Activated CD8-positive, alpha-beta memory T cell treated with anti-CD3 and anti-CD28 coated beads, Interleukin-2, amount 50 U/mL, for 1 hour (primary cell): ENCODE data around the gene RNF130.
"Not testable (repeated sequence)": the region's sequence is repeated elsewhere in the genome, so short reads cannot be mapped to it uniquely, and the experiment has no call there.

Experiments
- DNase-seq: peaks from one replicate; pipeline ENCODE4 v3.0.0-alpha.2; 2020; ENCODE audit errors: extremely low read depth

RNF130 gene

DNA sequence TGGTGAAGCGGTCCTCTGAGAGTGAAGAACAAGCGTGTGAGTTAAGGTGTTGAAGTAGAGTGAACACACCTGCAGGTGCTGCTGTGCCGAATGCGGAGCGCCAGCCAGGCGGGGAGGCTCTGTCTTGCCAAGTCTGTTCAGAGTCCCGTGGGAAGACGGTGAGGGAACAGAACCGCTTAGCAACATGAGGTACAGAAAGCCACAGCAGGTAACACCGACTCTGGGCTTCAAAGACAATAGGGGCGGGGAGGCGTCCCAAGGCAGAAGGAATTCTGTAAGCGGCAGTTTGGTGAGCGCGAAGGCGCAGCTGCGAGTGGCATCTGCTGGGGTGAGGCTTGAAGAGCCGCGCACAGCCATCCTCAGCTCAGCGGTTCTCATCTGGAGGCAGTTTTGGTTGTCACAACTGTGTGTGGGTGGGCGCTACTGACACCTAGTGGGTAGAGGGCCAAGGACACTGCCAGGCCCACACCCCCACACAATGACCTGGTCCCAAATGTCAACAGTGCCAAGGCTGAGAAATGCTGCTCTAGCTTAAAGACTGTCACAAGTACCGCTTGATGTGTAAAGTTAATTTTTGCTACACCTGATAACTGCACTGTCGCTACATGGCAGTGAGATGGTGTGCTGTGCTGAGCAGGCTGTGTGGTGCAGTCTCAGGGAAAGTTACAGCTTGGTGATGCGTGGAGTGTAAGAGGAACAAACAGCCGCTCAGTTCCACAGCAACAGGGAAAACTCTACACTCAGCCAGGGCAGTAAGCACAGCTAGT, 96.4 kb downstream of the RNF130 start:
- no peak for DNase-seq

DNA sequence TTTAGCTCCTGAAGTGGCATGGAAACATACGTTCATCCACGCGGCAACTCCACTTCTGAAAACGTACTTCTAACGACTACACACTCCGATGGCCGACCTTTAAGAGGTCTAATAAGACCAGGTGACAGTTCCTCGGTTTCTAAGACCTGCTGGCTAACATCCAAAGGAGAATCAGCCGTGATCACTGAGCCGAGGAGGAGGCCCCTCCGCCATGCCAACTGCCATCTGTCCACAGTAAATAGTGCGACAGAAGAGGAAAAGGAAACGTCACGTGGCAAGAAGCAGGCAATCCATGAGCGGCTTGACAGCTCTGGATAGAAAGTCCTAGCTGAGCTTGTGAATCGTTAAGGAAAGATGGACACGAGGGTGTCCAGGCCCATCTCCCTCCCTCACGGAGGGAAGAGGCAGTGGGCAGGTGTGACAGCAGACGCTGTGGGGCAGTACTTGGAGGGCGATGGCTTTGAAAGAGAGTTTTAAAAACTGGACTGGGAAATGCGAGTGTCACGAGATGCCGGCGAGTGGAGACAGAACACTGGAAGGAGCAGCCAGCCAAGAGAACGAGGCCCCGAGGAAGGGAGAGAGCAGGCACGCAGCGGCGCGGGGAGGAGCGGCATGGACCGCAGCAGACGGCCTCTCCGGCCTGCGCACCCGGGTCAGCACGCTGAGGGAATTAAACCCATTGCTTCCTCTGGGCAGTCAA, 97.2 kb downstream of the RNF130 start:
- DNase-seq, result no peak

DNA sequence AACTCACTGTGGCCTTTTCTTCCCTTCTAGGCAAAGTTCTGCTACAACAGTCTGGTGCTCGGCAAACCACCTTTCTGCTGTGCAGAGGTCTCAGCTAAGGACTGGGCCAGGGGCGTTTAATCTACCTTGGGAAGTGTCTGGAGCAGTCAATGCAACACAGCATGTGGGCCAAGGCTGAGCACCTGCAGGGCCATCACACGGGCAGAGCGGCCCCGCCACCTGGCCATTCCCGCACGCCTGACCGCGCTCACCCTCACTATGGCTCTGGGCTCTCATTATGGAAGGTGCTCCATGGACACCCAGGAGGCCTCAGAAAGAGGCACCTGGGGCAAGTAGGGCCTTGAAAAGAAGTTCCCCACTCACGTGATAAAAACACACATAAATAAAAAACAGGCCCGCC, 98.2 kb downstream of the RNF130 start:
- DNase-seq, result no peak

DNA sequence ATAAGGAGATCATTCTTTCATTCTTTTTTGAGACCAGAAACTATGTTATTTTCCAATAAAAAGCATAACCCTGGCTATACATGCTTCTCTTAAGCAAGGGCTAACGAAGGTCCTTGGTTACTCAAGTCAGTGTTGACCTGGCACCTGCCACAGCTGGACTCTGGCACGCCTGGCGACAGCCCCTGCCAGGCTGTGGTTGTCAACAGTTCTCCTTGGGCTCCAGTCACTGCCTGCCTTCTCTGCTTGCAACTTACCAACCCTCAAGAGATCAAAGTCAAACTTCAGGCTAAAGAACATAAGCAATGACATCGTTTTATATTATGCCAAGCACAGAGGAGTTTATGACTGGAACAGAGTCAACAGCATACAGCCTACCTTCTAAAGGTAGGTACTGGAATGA, 102.4 kb downstream of the RNF130 start:
- DNase-seq, result no peak

DNA sequence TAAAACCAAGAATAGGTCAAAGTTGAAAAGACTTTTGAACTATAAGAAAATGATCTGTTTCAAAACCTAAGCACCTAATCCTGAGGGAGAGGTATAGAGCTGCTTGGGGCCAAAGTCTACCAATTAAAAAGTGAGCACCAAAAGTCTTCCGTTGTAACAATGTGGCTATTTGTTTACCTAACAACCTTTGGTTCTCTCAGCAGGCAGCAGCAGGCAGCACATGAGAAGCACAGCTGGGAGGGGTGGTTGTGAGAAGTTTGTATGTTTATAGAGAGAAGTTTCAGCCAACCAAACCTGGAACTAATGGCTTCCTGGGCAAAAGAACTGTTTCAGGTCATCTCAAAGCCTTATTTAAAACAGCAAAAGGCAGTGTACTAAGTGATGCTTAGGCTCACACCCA, 104.1 kb downstream of the RNF130 start:
- DNase-seq, result no peak

DNA sequence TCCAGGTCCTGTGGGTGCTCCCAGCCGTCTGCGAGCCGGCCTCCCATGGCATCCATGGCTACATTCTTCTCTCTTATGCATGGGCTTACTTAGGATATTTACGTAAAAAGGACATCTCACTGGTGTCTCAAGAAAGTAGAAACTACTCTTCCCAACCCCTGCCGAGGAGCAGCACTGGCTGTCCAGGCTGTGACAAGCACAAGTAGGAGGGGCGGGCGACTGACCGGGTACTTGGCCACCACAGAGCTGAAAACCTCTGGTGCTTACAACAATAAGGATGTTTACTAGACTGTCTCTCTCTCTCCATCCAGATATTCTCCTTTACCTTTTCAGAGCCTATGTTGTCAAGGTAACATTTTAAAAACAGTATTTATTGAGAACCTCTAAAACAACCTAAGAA, 107.5 kb downstream of the RNF130 start:
- no peak for DNase-seq

DNA sequence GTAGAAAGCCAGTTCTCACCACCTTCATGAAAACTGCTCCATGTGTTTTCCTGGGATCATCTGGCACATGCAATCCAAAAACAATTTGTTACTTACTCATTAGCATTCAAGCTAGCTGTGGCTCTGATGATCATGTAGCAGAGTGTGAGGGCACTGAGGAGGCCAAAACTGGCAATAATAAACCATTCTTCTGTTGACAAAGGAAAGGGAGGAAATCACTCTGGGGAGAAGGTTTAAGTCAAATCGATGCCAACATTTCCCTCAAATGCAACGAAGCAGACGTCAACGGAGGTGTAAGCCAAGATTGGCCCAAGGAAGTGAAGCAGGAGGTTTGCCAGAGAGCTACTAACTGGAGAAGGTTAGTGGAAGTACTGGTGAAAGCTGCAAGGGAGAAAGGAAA, 108.2 kb downstream of the RNF130 start:
- DNase-seq, result no peak

DNA sequence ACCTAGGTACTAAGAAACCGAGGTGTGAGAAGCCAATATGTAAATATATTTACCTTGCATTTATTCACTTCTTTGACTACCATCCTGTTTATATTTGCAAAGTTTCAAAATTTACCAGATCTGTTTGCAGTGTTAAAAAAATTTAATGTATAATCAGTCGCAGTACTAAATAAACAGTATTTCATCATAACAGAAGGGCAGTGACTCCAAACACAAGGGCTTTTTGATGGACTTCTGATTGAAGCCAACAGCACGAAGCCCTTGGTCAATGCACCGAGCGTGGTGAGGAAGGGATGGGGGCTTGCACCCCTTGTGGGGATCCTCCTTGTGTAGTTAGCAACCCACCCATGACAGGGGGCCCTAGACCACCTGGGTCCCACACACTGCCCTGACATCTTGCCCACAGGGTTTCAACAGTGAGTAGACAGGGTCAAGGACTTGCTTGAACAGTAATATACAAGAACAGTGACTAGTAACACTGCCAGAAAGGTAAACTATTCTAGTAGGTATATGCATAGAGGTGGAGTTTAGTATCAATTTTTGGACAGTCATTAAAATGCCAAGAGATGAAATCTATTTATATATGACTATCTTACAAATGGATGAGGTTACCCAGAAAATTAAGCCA, 111.2 kb downstream of the RNF130 start:
- no peak for DNase-seq

DNA sequence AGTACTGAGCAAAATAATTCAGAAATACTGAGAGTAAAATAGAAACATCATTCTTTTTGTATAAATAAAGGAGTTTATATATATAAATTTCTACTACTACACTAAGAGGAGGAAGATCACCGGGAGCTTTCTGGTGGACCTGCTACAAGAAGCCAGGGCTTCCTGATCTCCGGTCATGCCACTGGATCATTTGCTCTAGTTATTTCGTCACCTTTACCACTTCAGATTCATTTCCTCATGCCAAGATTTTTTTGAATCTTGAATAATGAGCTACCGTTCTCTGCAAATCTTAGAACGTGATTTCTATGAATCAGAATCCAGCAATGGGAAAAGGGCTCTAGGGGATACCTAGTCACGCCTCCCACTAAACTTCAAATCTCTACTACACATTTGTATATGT, 111.9 kb downstream of the RNF130 start:
- no peak for DNase-seq

DNA sequence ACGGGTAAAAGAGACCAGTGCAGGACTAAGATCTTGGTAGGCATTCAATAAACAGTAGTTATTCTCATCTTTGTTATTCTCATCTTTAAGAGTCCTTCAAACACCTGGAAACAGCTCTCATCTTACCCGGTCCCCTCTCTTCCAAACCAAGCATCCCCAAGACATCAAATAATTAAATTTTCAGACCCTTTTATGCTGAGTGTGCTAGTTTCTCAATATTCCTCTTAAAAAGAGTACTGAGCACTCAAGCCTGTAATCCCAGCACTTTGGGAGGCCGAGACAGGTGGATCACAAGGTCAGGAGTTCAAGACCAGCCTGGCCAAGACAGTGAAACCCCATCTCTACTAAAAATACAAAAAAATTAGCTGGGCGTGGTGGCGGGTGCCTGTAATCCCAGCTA, 112.4 kb downstream of the RNF130 start:
- not testable (repeated sequence) for DNase-seq

DNA sequence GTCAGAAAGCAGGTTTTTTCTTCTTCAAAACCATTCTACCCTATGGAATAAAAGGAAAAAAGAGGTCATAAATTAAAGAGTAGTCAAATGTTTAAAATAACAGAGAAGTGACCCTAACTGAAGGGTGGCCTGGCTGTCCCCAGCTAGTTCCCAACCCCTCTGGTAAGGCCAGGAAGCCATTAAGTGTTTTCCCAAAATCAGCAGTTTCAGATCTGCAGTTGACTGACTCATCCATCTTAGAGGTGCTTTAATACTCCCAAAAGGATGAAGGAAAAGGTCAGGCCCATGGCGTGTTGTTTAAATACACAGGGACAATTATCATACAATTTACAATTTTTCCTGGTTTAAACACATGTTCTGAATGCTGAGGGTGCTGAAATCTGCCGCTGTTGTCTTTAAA, 115.9 kb downstream of the RNF130 start:
- no peak for DNase-seq

DNA sequence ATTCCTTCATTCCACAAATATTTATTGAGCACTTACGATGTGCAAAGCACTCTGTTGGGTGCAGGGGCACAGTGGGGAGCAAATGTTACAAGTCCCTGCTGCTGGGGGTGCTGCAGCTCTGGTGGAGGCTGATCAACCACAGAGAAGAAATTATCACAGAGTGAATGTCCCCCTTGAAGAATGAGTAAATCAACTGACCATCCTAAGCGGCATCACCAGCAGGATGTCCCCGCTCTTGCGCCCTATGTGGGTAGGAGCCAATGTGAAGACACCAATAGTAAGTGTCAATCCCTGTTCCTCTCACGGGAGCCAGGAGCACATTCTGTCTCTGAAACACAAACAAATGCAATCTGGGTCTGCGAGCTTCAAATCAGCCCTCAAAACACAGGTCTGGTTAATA, 116.5 kb downstream of the RNF130 start:
- no peak for DNase-seq

DNA sequence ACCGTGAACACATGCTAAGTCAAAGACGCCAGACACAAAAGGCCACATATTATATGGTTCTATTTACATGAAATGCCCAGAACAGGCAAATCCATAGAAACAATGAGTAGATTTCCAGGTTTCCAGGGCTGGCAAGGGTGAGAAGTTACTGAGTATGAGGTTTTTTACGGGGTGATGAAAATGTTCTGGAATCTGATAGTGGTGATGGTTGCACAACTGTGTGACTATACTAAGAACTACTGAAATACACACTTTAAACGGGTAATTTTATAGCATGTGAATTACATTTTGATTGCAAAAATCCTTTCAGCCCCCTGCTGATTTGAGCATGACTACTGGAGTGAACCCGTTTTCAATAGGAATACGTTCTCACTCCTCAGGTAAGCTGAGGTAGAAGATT, 117.1 kb downstream of the RNF130 start:
- DNase-seq, result no peak

DNA sequence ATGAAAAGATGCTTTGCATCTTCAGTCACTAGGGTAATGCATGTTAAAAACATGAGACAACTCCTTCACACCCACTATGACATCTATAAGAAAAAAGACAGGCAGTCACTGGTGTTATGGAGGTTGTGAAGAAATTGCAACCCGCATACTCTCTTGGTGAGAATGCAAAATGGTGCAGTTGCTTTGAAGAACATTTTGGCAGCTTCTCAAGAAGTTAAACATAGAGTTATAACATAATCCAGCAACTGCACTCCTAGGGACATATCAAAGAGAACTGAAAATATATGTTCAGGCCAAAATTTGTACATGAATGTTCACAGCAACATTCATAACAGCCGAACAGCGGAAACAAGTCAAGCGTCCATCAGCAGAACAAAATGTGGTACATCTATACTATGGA, 117.6 kb downstream of the RNF130 start:
- no peak for DNase-seq

DNA sequence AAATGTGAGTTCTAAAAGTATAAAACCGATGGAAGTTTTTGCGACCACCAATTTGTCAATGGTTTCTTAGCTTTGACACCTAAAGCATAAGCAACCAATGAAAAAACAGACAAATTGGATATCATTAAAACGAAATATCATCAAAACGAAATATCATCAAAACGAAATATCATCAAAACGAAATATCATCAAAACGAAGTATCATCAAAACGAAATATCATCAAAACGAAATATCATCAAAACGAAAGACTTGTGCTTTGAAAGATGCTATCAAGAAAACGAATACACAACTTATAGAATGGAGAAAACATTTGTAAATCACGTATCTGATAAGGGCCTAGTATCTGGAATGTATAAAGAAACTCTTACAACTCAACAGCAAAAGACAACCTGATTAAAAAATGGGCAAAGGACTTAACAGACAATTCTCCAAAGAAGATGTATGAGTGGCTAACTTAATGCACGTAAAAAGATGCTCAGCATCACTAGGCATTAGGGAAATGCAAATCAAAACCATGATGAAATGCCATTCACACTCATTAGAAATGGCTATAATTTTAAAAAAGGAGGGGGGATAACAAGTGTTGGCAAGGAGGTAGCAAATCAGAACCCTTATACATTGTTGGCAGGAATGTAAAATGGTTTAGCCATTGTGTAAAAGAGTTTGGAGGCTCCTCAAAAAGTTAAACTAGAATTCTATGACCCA, 134.4 kb downstream of the RNF130 start:
- no peak for DNase-seq

DNA sequence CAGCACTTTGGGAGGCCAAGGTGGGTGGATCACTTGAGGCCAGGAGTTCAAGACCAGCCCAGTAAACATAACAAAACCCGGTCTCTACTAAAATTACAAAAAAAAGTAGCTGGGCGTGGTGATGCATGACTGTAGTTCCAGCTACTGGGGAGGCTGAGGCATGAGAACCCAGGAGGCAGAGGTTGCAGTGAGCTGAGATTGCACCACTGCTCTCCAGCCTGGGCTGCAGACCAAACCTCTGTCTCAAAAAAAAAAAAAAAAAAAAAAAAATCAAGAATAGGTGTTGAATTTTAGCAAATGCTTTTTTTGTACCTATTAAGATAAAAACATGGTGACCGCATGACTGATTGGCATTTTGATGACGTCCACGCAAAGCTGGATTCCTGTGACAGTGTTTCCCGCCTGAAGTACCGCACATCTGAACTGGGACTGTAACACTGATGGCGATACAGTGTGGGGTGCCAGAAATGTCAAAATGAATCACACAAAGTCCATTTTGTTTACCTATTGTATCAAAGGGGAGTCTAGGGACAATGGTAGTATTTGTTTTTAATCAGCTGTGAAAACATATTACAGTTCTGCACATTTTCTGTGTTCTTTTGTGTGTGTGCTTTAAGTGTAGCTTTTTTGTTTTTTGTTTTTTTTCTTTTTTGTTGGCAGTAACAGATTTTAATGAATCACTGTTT, 140.6 kb downstream of the RNF130 start:
- DNase-seq, result no peak

DNA sequence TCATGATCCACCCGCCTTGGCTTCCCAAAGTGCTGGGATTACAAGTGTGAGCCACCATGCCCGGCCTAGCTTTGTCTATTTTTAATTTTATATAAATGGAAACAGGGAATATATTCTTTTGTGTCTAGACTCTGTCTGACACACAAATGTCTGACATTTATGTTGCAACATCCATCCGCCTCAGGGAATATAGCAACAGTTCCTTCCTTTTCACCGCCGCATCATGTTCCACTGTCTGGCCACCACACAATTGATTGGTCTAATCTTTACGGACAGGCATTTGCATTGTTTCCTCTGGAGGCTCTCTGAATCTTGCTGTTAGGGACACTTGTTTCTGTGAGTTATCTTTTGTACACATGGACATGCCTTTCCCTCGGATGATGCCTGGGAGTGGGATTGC, 143.7 kb downstream of the RNF130 start:
- DNase-seq, result no peak

DNA sequence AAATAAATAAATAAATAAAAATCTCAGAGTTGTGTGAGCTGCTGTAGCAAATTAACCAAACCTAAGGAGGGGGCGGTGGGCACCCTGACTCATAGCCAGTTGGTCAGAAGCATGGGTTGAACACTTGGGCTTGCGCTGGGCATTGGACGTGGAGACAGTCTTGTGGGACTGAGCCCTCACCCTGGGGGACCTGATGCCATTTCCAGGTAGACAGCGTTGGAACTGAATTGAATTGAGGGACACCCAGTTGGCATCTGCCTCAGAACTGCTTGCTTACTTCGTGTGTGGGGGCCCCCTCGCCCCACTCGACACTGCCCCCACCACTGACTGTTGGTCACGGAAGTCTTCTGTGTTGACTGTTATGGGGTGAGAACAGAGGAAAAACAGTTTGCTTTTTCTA, 144.9 kb downstream of the RNF130 start:
- DNase-seq, result no peak

DNA sequence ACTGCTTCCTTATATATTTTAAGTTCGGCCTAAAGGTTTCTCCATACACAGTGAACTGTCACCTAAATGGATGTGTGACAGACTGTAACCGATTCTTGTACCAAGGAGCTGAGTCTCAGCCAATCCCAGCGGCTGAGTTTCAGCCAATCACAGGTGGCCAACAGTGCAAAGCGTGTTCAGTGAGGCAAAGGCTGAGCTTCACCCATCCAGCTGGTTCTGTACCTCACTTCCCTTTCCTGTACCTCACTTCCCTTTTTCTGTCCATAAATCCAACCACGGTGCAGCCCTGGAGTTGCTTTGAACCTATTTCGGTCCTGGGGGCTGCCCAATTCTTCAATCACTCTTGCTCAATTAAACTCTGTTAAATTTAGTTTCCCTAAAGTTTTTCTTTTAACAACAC, 148.1 kb downstream of the RNF130 start:
- DNase-seq, result no peak

DNA sequence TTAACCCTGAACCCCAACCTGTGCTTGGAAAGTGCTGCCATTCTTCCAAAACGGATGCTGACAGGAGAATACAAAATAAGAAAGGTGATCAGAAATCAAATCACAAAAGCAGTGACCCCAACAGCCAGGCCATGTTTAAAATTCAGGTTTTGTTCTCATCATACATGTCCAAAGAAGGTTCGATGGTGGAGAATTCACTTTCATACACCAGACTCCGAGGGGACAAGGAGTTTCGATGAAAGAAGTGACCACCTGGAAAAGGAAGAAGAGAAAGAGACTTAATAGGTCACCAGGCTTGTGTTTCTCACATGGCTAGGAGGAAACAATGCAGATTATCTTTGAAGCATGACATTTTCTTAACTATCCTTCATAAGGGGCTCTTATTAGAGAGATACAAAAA, 151.4 kb downstream of the RNF130 start:
- DNase-seq, result no peak

DNA sequence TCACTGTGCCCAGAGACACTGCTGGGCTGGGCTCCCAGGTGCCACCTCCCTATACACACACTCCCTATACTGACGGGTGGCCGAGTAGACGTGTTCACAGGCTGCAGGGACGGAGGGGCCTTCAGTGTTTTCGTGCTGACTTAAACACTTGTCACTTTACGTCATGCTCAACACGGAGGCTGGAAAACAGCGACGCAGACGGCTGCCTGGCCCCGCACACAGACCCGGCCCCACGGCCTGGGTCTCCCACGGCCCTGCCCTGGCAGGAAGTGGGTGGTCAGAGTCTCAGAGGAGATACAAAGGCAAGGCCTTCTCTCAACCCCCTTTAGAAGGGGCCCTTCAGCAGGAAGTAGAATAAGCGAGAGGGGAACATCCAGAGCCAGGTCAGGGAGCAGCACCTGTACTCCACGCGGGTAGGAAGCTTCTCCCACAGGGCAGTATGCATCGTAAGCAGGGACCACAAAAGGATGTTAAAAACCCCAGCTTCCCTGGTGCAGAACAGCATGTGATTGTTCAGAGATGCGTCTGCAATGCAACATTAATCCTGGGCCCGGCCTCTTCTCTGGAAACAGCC, 152.0 kb downstream of the RNF130 start:
- DNase-seq, result no peak
